ENCODE data around the gene ITCH.
"Not testable (repeated sequence)": the region's sequence is repeated elsewhere in the genome, so short reads cannot be mapped to it uniquely, and the experiment has no call there.

ITCH gene

GRCh38 chr20:34403908-34404307 lies 40.8 kb downstream of the ITCH start:
- peaks cover 30% of the 10 kb centered on the region for H3K36me3 Mint-ChIP-seq (ENCODE audit: low read depth)
- no peak overlapping the region for H3K4me3 Mint-ChIP-seq
- H3K4me1 Mint-ChIP-seq (ENCODE audit: low read depth) = peaks cover 19% of the 10 kb centered on the region
- no peaks in the 10 kb centered on the region for H3K27me3 Mint-ChIP-seq (ENCODE audit: low read depth)
- DNase-seq (ENCODE audit: low spot score) = no peak
- H3K9me3 Mint-ChIP-seq = no peaks in the 10 kb centered on the region
- H3K27ac Mint-ChIP-seq = peak overlapping the region; percentile 7

GRCh38 chr20:34404803-34405202 lies 41.7 kb downstream of the ITCH start:
- no peak for DNase-seq (ENCODE audit: low spot score)
- H3K27ac Mint-ChIP-seq = no peak overlapping the region
- H3K36me3 Mint-ChIP-seq (ENCODE audit: low read depth) = peaks cover 34% of the 10 kb centered on the region
- no peaks in the 10 kb centered on the region for H3K27me3 Mint-ChIP-seq (ENCODE audit: low read depth)
- peak overlapping the region; percentile 54 for H3K4me3 Mint-ChIP-seq
- peaks cover 19% of the 10 kb centered on the region for H3K4me1 Mint-ChIP-seq (ENCODE audit: low read depth)
- H3K9me3 Mint-ChIP-seq = no peaks in the 10 kb centered on the region

GRCh38 chr20:34405247-34405651 lies 42.2 kb downstream of the ITCH start:
- Mint-ChIP-seq H3K4me3 (peak overlapping the region; percentile 54), H3K4me1 (ENCODE audit: low read depth) (peaks cover 18% of the 10 kb centered on the region)

GRCh38 chr20:34405942-34406341 lies 42.9 kb downstream of the ITCH start:
- H3K9me3 Mint-ChIP-seq; DNase-seq (ENCODE audit: low spot score); H3K27me3 Mint-ChIP-seq (ENCODE audit: low read depth): not testable (repeated sequence)
- Mint-ChIP-seq H3K4me1 (ENCODE audit: low read depth) (peaks cover 16% of the 10 kb centered on the region), H3K36me3 (ENCODE audit: low read depth) (peaks cover 31% of the 10 kb centered on the region), H3K4me3 (peak overlapping the region; percentile 17), H3K27ac (peak overlapping the region; percentile 37)

More at GRCh38 chr20:34405247-34405651, 42.2 kb downstream of the ITCH start:
- H3K9me3 Mint-ChIP-seq; H3K27me3 Mint-ChIP-seq (ENCODE audit: low read depth): not testable (repeated sequence)
- peaks cover 33% of the 10 kb centered on the region for H3K36me3 Mint-ChIP-seq (ENCODE audit: low read depth)
- peak; percentile 16 for DNase-seq (ENCODE audit: low spot score)
- peak overlapping the region; percentile 67 for H3K27ac Mint-ChIP-seq

GRCh38 chr20:34407962-34408474 lies 44.9 kb downstream of the ITCH start:
- DNase-seq (ENCODE audit: low spot score) = no peak
- no peak overlapping the region for H3K4me3 Mint-ChIP-seq
- no peak overlapping the region for H3K27ac Mint-ChIP-seq
- H3K36me3 Mint-ChIP-seq (ENCODE audit: low read depth) = peaks cover 27% of the 10 kb centered on the region
- H3K9me3 Mint-ChIP-seq = no peaks in the 10 kb centered on the region
- no peaks in the 10 kb centered on the region for H3K27me3 Mint-ChIP-seq (ENCODE audit: low read depth)
- peaks cover 13% of the 10 kb centered on the region for H3K4me1 Mint-ChIP-seq (ENCODE audit: low read depth)

GRCh38 chr20:34410336-34410735 lies 47.3 kb downstream of the ITCH start:
- no peaks in the 10 kb centered on the region for H3K9me3 Mint-ChIP-seq
- peaks cover 11% of the 10 kb centered on the region for H3K4me1 Mint-ChIP-seq (ENCODE audit: low read depth)
- peaks cover 29% of the 10 kb centered on the region for H3K36me3 Mint-ChIP-seq (ENCODE audit: low read depth)
- H3K4me3 Mint-ChIP-seq = no peak overlapping the region
- no peak for DNase-seq (ENCODE audit: low spot score)
- H3K27ac Mint-ChIP-seq = no peak overlapping the region
- no peaks in the 10 kb centered on the region for H3K27me3 Mint-ChIP-seq (ENCODE audit: low read depth)

- no peak overlapping the region for H3K27ac Mint-ChIP-seq
- H3K4me1 Mint-ChIP-seq (ENCODE audit: low read depth) = peaks cover 19% of the 10 kb centered on the region
- H3K27me3 Mint-ChIP-seq (ENCODE audit: low read depth) = no peaks in the 10 kb centered on the region
- no peak for DNase-seq (ENCODE audit: low spot score)
- H3K36me3 Mint-ChIP-seq (ENCODE audit: low read depth) = peaks cover 36% of the 10 kb centered on the region
- no peak overlapping the region for H3K4me3 Mint-ChIP-seq
- H3K9me3 Mint-ChIP-seq = no peaks in the 10 kb centered on the region
Observed at GRCh38 chr20:34412453-34412852, 49.4 kb downstream of the ITCH start.

- H3K27me3 Mint-ChIP-seq (ENCODE audit: low read depth); H3K4me3 Mint-ChIP-seq; DNase-seq (ENCODE audit: low spot score); H3K9me3 Mint-ChIP-seq: not testable (repeated sequence)
- H3K4me1 Mint-ChIP-seq (ENCODE audit: low read depth) = peaks cover 17% of the 10 kb centered on the region
- peak overlapping the region; percentile 13 for H3K27ac Mint-ChIP-seq
- peaks cover 33% of the 10 kb centered on the region for H3K36me3 Mint-ChIP-seq (ENCODE audit: low read depth)
Observed at GRCh38 chr20:34414525-34414924, 51.5 kb downstream of the ITCH start.

GRCh38 chr20:34415079-34415478 lies 52.0 kb downstream of the ITCH start:
- H3K27ac Mint-ChIP-seq = peak overlapping the region; percentile 13
- H3K4me1 Mint-ChIP-seq (ENCODE audit: low read depth) = peaks cover 17% of the 10 kb centered on the region
- H3K36me3 Mint-ChIP-seq (ENCODE audit: low read depth) = peaks cover 31% of the 10 kb centered on the region
- no peaks in the 10 kb centered on the region for H3K9me3 Mint-ChIP-seq
- H3K27me3 Mint-ChIP-seq (ENCODE audit: low read depth) = no peaks in the 10 kb centered on the region
- no peak overlapping the region for H3K4me3 Mint-ChIP-seq
- DNase-seq (ENCODE audit: low spot score) = no peak

- Mint-ChIP-seq H3K27me3 (ENCODE audit: low read depth) (no peaks in the 10 kb centered on the region), H3K9me3 (no peaks in the 10 kb centered on the region), H3K4me3 (no peak overlapping the region), H3K27ac (no peak overlapping the region), H3K4me1 (ENCODE audit: low read depth) (peaks cover 14% of the 10 kb centered on the region), H3K36me3 (ENCODE audit: low read depth) (peaks cover 50% of the 10 kb centered on the region)
- DNase-seq (ENCODE audit: low spot score) = no peak
Observed at GRCh38 chr20:34420146-34420545, 57.1 kb downstream of the ITCH start.

- Mint-ChIP-seq H3K4me3 (no peak overlapping the region), H3K36me3 (ENCODE audit: low read depth) (peaks cover 52% of the 10 kb centered on the region), H3K27me3 (ENCODE audit: low read depth) (no peaks in the 10 kb centered on the region), H3K4me1 (ENCODE audit: low read depth) (peaks cover 10% of the 10 kb centered on the region), H3K9me3 (no peaks in the 10 kb centered on the region), H3K27ac (no peak overlapping the region)
- no peak for DNase-seq (ENCODE audit: low spot score)
Observed at GRCh38 chr20:34420975-34421374, 57.9 kb downstream of the ITCH start.

- Mint-ChIP-seq H3K27ac (no peak overlapping the region), H3K27me3 (ENCODE audit: low read depth) (no peaks in the 10 kb centered on the region), H3K4me1 (ENCODE audit: low read depth) (peaks cover 3% of the 10 kb centered on the region), H3K9me3 (no peaks in the 10 kb centered on the region), H3K4me3 (no peak overlapping the region), H3K36me3 (ENCODE audit: low read depth) (peaks cover 50% of the 10 kb centered on the region)
- DNase-seq (ENCODE audit: low spot score) = no peak
Observed at GRCh38 chr20:34421766-34422466, 58.8 kb downstream of the ITCH start.

- H3K27me3 Mint-ChIP-seq (ENCODE audit: low read depth); H3K9me3 Mint-ChIP-seq; DNase-seq (ENCODE audit: low spot score); H3K4me1 Mint-ChIP-seq (ENCODE audit: low read depth); H3K4me3 Mint-ChIP-seq; H3K27ac Mint-ChIP-seq: not testable (repeated sequence)
- H3K36me3 Mint-ChIP-seq (ENCODE audit: low read depth) = peaks cover 43% of the 10 kb centered on the region
Observed at GRCh38 chr20:34425032-34425690, 62.1 kb downstream of the ITCH start.

GRCh38 chr20:34426026-34426425 lies 63.0 kb downstream of the ITCH start:
- no peaks in the 10 kb centered on the region for H3K9me3 Mint-ChIP-seq
- no peak overlapping the region for H3K4me3 Mint-ChIP-seq
- no peaks in the 10 kb centered on the region for H3K4me1 Mint-ChIP-seq (ENCODE audit: low read depth)
- H3K36me3 Mint-ChIP-seq (ENCODE audit: low read depth) = peaks cover 41% of the 10 kb centered on the region
- no peaks in the 10 kb centered on the region for H3K27me3 Mint-ChIP-seq (ENCODE audit: low read depth)
- no peak for DNase-seq (ENCODE audit: low spot score)
- H3K27ac Mint-ChIP-seq = no peak overlapping the region

Data from T-helper 2 cell treated with Interferon-gamma antibody and Interleukin-4, amounts not matched to agents 5 μg/mL and 100 μg/mL, for 36 hours (primary cell).